GM12878 (cell line): ENCODE measurements around the gene VPS33B. TPM values are rescaled to one million over a fixed set of nuclear protein-coding genes. Genes with fewer than 3 reads are reported as not detected.

Experiments used
- BCL11A ChIP-seq: IDR thresholded peaks from 2 replicates; pipeline ENCODE4 v1.6.1; 2011; ENCODE audit warnings: low read depth, low read length
- BRCA1 ChIP-seq: IDR thresholded peaks from 2 replicates; pipeline ENCODE4 v1.6.1; 2011; ENCODE audit warnings: low read depth, low read length, improper control_type of control experiment
- CREM ChIP-seq: IDR thresholded peaks from 2 replicates; pipeline ENCODE4 v1.6.1; 2014; ENCODE audit warnings: antibody characterized with exemption, low read depth
- DPF2 ChIP-seq: fragments of 450-650 bp; IDR thresholded peaks from 2 replicates; pipeline ENCODE4 v1.6.1; 2017; ENCODE audit warnings: mild to moderate bottlenecking
- HCFC1 ChIP-seq: fragments of 150-350 bp; IDR thresholded peaks from 2 replicates; pipeline ENCODE4 v1.6.1; 2014; ENCODE audit warnings: low read length
- HDGF ChIP-seq: fragments of 450-650 bp; IDR thresholded peaks from 2 replicates; pipeline ENCODE4 v1.6.1; 2016; ENCODE audit warnings: antibody characterized with exemption
- IKZF2 ChIP-seq, 2 experiments: fragments of 450-650 bp; IDR thresholded peaks; 2 replicates each; pipeline ENCODE4 v1.6.1; 2017; ENCODE audit warnings: mild to moderate bottlenecking in 2 of 2, moderate library complexity in 2 of 2
- IRF5 ChIP-seq: fragments of 450-650 bp; IDR thresholded peaks from 2 replicates; pipeline ENCODE4 v1.6.1; 2017; ENCODE audit warnings: borderline replicate concordance
- KAT2A ChIP-seq: conservative IDR thresholded peaks from 2 replicates; pipeline ENCODE4 v1.6.1; 2011; ENCODE audit warnings: low read depth, low read length; ENCODE audit not compliant: control insufficient read depth
- MAX ChIP-seq: IDR thresholded peaks from 2 replicates; pipeline ENCODE4 v1.6.1; 2012; ENCODE audit warnings: low read depth, low read length, improper control_type of control experiment
- MYC ChIP-seq: IDR thresholded peaks from 2 replicates; pipeline ENCODE4 v1.6.1; 2011; ENCODE audit warnings: mild to moderate bottlenecking, low read length, moderate library complexity, inconsistent platforms; ENCODE audit not compliant: insufficient read depth, insufficient replicate concordance, insufficient read length, severe bottlenecking
- NR2C2 ChIP-seq: IDR thresholded peaks from 2 replicates; pipeline ENCODE4 v1.6.1; 2011; ENCODE audit warnings: borderline replicate concordance, low read depth; ENCODE audit not compliant: control insufficient read depth, insufficient read length
- RAD51 ChIP-seq: fragments of 450-650 bp; IDR thresholded peaks from 2 replicates; pipeline ENCODE4 v1.6.1; 2016; ENCODE audit warnings: moderate library complexity, mild to moderate bottlenecking, inconsistent platforms
- RCOR1 ChIP-seq: conservative IDR thresholded peaks from 2 replicates; pipeline ENCODE4 v1.6.1; 2012; ENCODE audit warnings: low read depth, low read length, improper control_type of control experiment
- SIX5 ChIP-seq: IDR thresholded peaks from 2 replicates; pipeline ENCODE4 v1.6.1; 2011; ENCODE audit warnings: mild to moderate bottlenecking, low read depth, low read length, moderate library complexity; ENCODE audit not compliant: severe bottlenecking
- SMAD5 ChIP-seq: IDR thresholded peaks from 2 replicates; pipeline ENCODE4 v1.6.1; 2016; ENCODE audit warnings: antibody characterized with exemption, low read depth
- SMC3 ChIP-seq: IDR thresholded peaks from 2 replicates; pipeline ENCODE4 v1.6.1; 2011; ENCODE audit warnings: low read length, improper control_type of control experiment, borderline replicate concordance
- SP1 ChIP-seq: IDR thresholded peaks from one replicate; pipeline ENCODE4 v1.6.1; 2011; ENCODE audit warnings: low read depth, low read length
- STAT3 ChIP-seq: IDR thresholded peaks from 2 replicates; pipeline ENCODE4 v1.6.1; 2011; ENCODE audit warnings: low read depth, low read length, improper control_type of control experiment
- TARDBP ChIP-seq: IDR thresholded peaks from 2 replicates; pipeline ENCODE4 v1.6.1; 2016; ENCODE audit warnings: borderline replicate concordance
- TBL1XR1 ChIP-seq: IDR thresholded peaks from 2 replicates; pipeline ENCODE4 v1.6.1; 2012; ENCODE audit warnings: low read depth, low read length, improper control_type of control experiment
- TCF3 ChIP-seq: IDR thresholded peaks from 2 replicates; pipeline ENCODE4 v1.6.1; 2012; ENCODE audit warnings: low read depth, mild to moderate bottlenecking, low read length, borderline replicate concordance; ENCODE audit not compliant: insufficient read depth
- USF1 ChIP-seq: IDR thresholded peaks from 2 replicates; pipeline ENCODE4 v1.6.1; 2011; ENCODE audit warnings: borderline replicate concordance, low read depth, mild to moderate bottlenecking, moderate library complexity, mixed read lengths, low read length; ENCODE audit not compliant: insufficient read depth; ENCODE audit errors: extremely low read length
- ZNF687 ChIP-seq: fragments of 450-650 bp; IDR thresholded peaks from 2 replicates; pipeline ENCODE4 v1.6.1; 2017; ENCODE audit warnings: mild to moderate bottlenecking, moderate library complexity
- polyA plus RNA-seq, 11 experiments: library from polyadenylated mRNA; depleted of rRNA in 4 of 11; unstranded in 6 of 11; stranded (reverse) in 5 of 11; fragments of >200 nt; fragmentation: Nextera tagmentation in 4 of 11; fragmentation: Illumina TruSeq in 1 of 11; extraction: Ambion mirVana in 4 of 11; extraction: Trizol in 1 of 11; gene quantifications; 1 replicate in 1 of 11; 2 replicates in 10 of 11; pipeline versions ENCODE4 v1.2.1 to v1.2.3, GENCODE V29; 2011 to 2016; ENCODE audit warnings: inconsistent platforms in 2 of 11, missing spikeins in 2 of 11, low read depth in 1 of 11
- total RNA-seq, 4 experiments: library from RNA; depleted of rRNA in 3 of 4; stranded (reverse); fragments of >200 nt in 3 of 4; fragmentation: Illumina TruSeq in 1 of 4; extraction: Trizol in 1 of 4; gene quantifications; 2 replicates each; pipeline versions ENCODE4 v1.2.1 to v1.2.3, GENCODE V29; 2013 to 2021

VPS33B gene
- total and polyA plus RNA-seq, 10 of the 15 experiments (the other 5 are each of a cell fraction or from before 2014, with no cell fraction given) = 11.4 to 21.5 (median 15.2) TPM

- TF ChIP-seq ZNF687 (no peak; the same call in 1 of the 2 replicates), RAD51 (no peak), TBL1XR1 (no peak), TCF3 (no peak), KAT2A (no peak), IKZF2 (IDR thresholded peaks at IDR 0.05) (peak; percentile 80 to 84), SP1 (peak; percentile 95), MAX (no peak), MYC (no peak), RCOR1 (0 out of 2 replicates have a peak, but pooled peaks have one; percentile 22), TARDBP (0 out of 2 replicates have a peak, but pooled peaks have one; percentile 33), SMAD5 (peak; percentile 53; the same call in 1 of the 2 replicates), STAT3 (no peak), SMC3 (no peak), NR2C2 (no peak), DPF2 (peak; percentile 99), IRF5 (peak; percentile 61; the same call in 1 of the 2 replicates), BCL11A (peak; percentile 34; the same call in 1 of the 2 replicates), SIX5 (no peak), HCFC1 (peak; percentile 55), BRCA1 (peak; percentile 58), HDGF (peak; percentile 84), CREM (peak; percentile 97), USF1 (no peak)
These were observed 27.7 kb downstream of the VPS33B start, which contains the start of gene PRC1 (continued) for GRCh38 chr15:90994417-90995311.
